Nephron progenitor cell (in vitro differentiated cells): ENCODE measurements around the gene HOXC5.

Source experiments
- DNase-seq: peaks from one replicate; pipeline ENCODE4 v3.0.0; 2021
- H3K27ac Mint-ChIP-seq: 2 replicates; pipeline ENCODE4 v1.8.0; 2021; ENCODE audit warnings: mild to moderate bottlenecking, moderate library complexity, mixed read lengths
- H3K27me3 Mint-ChIP-seq: 2 replicates; pipeline ENCODE4 v1.8.0; 2021; ENCODE audit warnings: mild to moderate bottlenecking, low read depth, mixed read lengths; ENCODE audit not compliant: poor library complexity
- H3K36me3 Mint-ChIP-seq: 2 replicates; pipeline ENCODE4 v1.8.0; 2021; ENCODE audit warnings: low read depth, mixed read lengths
- H3K4me1 Mint-ChIP-seq: 2 replicates; pipeline ENCODE4 v1.8.0; 2021; ENCODE audit warnings: mixed read lengths
- H3K4me3 Mint-ChIP-seq: 2 replicates; pipeline ENCODE4 v1.8.0; 2021; ENCODE audit warnings: mild to moderate bottlenecking, moderate library complexity, mixed read lengths
- H3K9me3 Mint-ChIP-seq: 2 replicates; pipeline ENCODE4 v1.8.0; 2021; ENCODE audit warnings: mild to moderate bottlenecking, moderate library complexity, mixed read lengths
- TF ChIP-seq, protein P1 (sequence below): fragments of 200-600 bp; sonication (generic); IDR thresholded peaks from 2 replicates; pipeline ENCODE4 v1.5.0; 2021; ENCODE audit warnings: antibody characterized with exemption

The HOXC5 gene

DNA sequence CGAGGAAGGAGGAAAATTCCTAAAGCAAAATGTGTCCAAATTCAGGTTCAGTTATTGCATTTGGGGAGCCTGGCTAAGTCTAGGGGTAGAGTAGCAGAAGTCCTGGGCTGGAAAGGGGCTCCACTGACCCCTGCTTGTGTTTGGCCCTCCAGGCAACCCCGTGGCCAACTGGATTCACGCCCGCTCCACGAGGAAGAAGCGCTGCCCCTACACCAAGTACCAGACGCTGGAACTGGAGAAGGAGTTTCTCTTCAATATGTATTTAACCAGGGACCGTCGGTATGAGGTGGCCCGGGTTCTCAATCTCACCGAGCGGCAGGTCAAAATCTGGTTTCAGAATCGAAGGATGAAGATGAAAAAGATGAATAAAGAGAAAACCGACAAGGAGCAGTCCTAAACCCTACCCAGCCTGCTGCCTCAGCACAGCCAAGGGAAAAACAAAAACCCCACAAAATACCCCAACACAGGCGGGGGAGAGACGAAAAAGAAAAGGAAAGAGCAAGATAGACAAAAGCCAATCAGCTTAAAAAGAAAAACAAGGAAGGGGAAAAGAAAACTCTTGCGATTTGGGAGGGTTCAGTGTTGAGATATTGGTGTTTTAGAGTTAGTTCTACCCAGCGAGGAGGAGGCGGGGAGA, 30.5 kb upstream of the HOXC5 start:
- no peak for DNase-seq
- peak overlapping the region; percentile 97 for H3K27ac Mint-ChIP-seq
- H3K36me3 Mint-ChIP-seq: peaks cover 43% of the 10 kb centered on the region
- peaks cover 11% of the 10 kb centered on the region for H3K27me3 Mint-ChIP-seq
- peaks cover 80% of the 10 kb centered on the region for H3K4me1 Mint-ChIP-seq
- no peaks in the 10 kb centered on the region for H3K9me3 Mint-ChIP-seq
- TF ChIP-seq, protein P1, sequence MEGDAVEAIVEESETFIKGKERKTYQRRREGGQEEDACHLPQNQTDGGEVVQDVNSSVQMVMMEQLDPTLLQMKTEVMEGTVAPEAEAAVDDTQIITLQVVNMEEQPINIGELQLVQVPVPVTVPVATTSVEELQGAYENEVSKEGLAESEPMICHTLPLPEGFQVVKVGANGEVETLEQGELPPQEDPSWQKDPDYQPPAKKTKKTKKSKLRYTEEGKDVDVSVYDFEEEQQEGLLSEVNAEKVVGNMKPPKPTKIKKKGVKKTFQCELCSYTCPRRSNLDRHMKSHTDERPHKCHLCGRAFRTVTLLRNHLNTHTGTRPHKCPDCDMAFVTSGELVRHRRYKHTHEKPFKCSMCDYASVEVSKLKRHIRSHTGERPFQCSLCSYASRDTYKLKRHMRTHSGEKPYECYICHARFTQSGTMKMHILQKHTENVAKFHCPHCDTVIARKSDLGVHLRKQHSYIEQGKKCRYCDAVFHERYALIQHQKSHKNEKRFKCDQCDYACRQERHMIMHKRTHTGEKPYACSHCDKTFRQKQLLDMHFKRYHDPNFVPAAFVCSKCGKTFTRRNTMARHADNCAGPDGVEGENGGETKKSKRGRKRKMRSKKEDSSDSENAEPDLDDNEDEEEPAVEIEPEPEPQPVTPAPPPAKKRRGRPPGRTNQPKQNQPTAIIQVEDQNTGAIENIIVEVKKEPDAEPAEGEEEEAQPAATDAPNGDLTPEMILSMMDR: no peak
- H3K4me3 Mint-ChIP-seq: peak overlapping the region; percentile 98

GRCh38 chr12:54002915-54003389, 29.9 kb upstream of the HOXC5 start:
- peaks cover 8% of the 10 kb centered on the region for H3K27me3 Mint-ChIP-seq
- DNase-seq: no peak
- peak overlapping the region; percentile 97 for H3K27ac Mint-ChIP-seq
- H3K36me3 Mint-ChIP-seq: peaks cover 43% of the 10 kb centered on the region
- peaks cover 80% of the 10 kb centered on the region for H3K4me1 Mint-ChIP-seq
- peak overlapping the region; percentile 98 for H3K4me3 Mint-ChIP-seq
- H3K9me3 Mint-ChIP-seq: no peaks in the 10 kb centered on the region
- TF ChIP-seq, protein P1: no peak

- Mint-ChIP-seq H3K36me3 (peaks cover 43% of the 10 kb centered on the region), H3K4me3 (peak overlapping the region; percentile 98), H3K4me1 (peaks cover 79% of the 10 kb centered on the region), H3K27me3 (peaks cover 5% of the 10 kb centered on the region), H3K9me3 (no peaks in the 10 kb centered on the region), H3K27ac (peak overlapping the region; percentile 97)
- TF ChIP-seq, protein P1: no peak
- DNase-seq: no peak
Observed at GRCh38 chr12:54003625-54004024, 29.2 kb upstream of the HOXC5 start.

- Mint-ChIP-seq H3K4me1 (peaks cover 75% of the 10 kb centered on the region), H3K4me3 (peak overlapping the region; percentile 98), H3K36me3 (peaks cover 45% of the 10 kb centered on the region), H3K9me3 (no peaks in the 10 kb centered on the region), H3K27ac (peak overlapping the region; percentile 97), H3K27me3 (peaks cover 5% of the 10 kb centered on the region)
- TF ChIP-seq, protein P1: no peak
- no peak for DNase-seq
Observed at GRCh38 chr12:54004063-54004840, 28.6 kb upstream of the HOXC5 start.

- H3K36me3 Mint-ChIP-seq: peaks cover 48% of the 10 kb centered on the region
- H3K27me3 Mint-ChIP-seq: peaks cover 5% of the 10 kb centered on the region
- H3K4me3 Mint-ChIP-seq: peak overlapping the region; percentile 98
- DNase-seq: peak; percentile 75
- no peaks in the 10 kb centered on the region for H3K9me3 Mint-ChIP-seq
- peaks cover 75% of the 10 kb centered on the region for H3K4me1 Mint-ChIP-seq
- H3K27ac Mint-ChIP-seq: peak overlapping the region; percentile 97
- TF ChIP-seq, protein P1: no peak
Observed at GRCh38 chr12:54004841-54005530, 27.9 kb upstream of the HOXC5 start.
